H1 (cell line): Measurements from ENCODE around the gene OBSCN. TPM values are rescaled to one million over a fixed set of nuclear protein-coding genes. Genes with fewer than 3 reads are reported as not detected.
A peak's percentile ranks its signal among the peaks of the same experiment; 100 is the strongest.

ENCODE experiments used
- CTCF ChIA-PET: fragments of 300-600 bp; sonication (Branson Sonifier 250); formaldehyde crosslinking; loops from one replicate; lab custom pipeline; 2021; ENCODE audit not compliant: partially characterized antibody; lab: Charles Lee
- POLR2A ChIA-PET: fragments of 300-600 bp; sonication (Branson Sonifier 250); formaldehyde crosslinking; loops from one replicate; lab custom pipeline; 2021; ENCODE audit warnings: inconsistent platforms; ENCODE audit not compliant: partially characterized antibody; lab: Charles Lee
- DNase-seq, 2 experiments: peaks; one replicate each; pipeline versions ENCODE4 v3.0.0 to v3.0.0-alpha.2; 2010 to 2022; ENCODE audit warnings: low spot score in 2 of 2, low read depth in 1 of 2, mixed read lengths in 1 of 2
- FAIRE-seq: peaks from 2 replicates; lab custom pipeline; 2011; peaks lifted over from hg19 to GRCh38; lab: Jason Lieb, UNC
- H2AFZ ChIP-seq: 2 replicates; pipeline ENCODE4 v1.8.1; 2012; ENCODE audit warnings: low read length, inconsistent platforms
- H2AK5ac ChIP-seq: 2 replicates; pipeline ENCODE4 v1.6.1; 2013; ENCODE audit warnings: low read depth, low read length
- H2BK120ac ChIP-seq: replicated peaks from 2 replicates; pipeline ENCODE3; 2013; ENCODE audit warnings: low read depth, low read length, inconsistent platforms
- H2BK12ac ChIP-seq: 2 replicates; pipeline ENCODE4 v1.6.1; 2013; ENCODE audit warnings: low read depth, low read length
- H2BK15ac ChIP-seq: 2 replicates; pipeline ENCODE4 v1.6.1; 2013; ENCODE audit warnings: low read length
- H2BK20ac ChIP-seq: 2 replicates; pipeline ENCODE4 v1.6.1; 2013; ENCODE audit warnings: low read length
- H2BK5ac ChIP-seq: 2 replicates; pipeline ENCODE4 v1.6.1; 2013; ENCODE audit warnings: low read depth, low read length
- H3K14ac ChIP-seq: 2 replicates; pipeline ENCODE4 v1.6.1; 2013; ENCODE audit warnings: inconsistent platforms; ENCODE audit not compliant: insufficient read length
- H3K18ac ChIP-seq: 2 replicates; pipeline ENCODE4 v1.6.1; 2013; ENCODE audit warnings: low read length; ENCODE audit errors: extremely low read depth
- H3K23ac ChIP-seq: 2 replicates; pipeline ENCODE4 v1.6.1; 2013; ENCODE audit warnings: inconsistent platforms; ENCODE audit not compliant: insufficient read length
- H3K23me2 ChIP-seq: 2 replicates; pipeline ENCODE4 v1.6.1; 2013; ENCODE audit warnings: low read depth, low read length
- H3K27ac ChIP-seq: 2 replicates; pipeline ENCODE4 v1.6.1; 2011; ENCODE audit warnings: low read depth, low read length, inconsistent platforms
- H3K27me3 ChIP-seq, 4 experiments: replicated peaks in 1 of 4; 1 replicate in 1 of 4; 2 replicates in 3 of 4; pipeline versions ENCODE4 v1.6.1 to v1.8.1; 2011 to 2013; ENCODE audit warnings: low read length in 3 of 4, mild to moderate bottlenecking in 3 of 4, inconsistent platforms in 2 of 4, mixed read lengths in 2 of 4, moderate library complexity in 1 of 4; ENCODE audit not compliant: control insufficient read depth in 3 of 4, insufficient read depth in 3 of 4; ENCODE audit errors: extremely low read depth in 1 of 4
- H3K36me3 ChIP-seq, 4 experiments: 2 replicates each; pipeline versions ENCODE4 v1.6.1 to v1.8.1; 2011 to 2013; ENCODE audit warnings: mild to moderate bottlenecking in 4 of 4, low read length in 3 of 4, moderate library complexity in 2 of 4, control low read depth in 1 of 4, inconsistent platforms in 1 of 4; ENCODE audit not compliant: insufficient read depth in 4 of 4, control insufficient read depth in 2 of 4
- H3K4ac ChIP-seq: replicated peaks from 2 replicates; pipeline ENCODE3; 2013; ENCODE audit warnings: low read length, low read depth, mixed read lengths, inconsistent platforms; ENCODE audit not compliant: insufficient read length
- H3K4me1 ChIP-seq, 4 experiments: replicated peaks in 1 of 4; 1 replicate in 1 of 4; 2 replicates in 3 of 4; pipeline versions ENCODE4 v1.6.1 to v1.8.1; 2011 to 2013; ENCODE audit warnings: low read length in 3 of 4, inconsistent platforms in 2 of 4, mixed read lengths in 1 of 4; ENCODE audit not compliant: insufficient read depth in 4 of 4, control insufficient read depth in 3 of 4
- H3K4me2 ChIP-seq, 2 experiments: 2 replicates each; pipeline versions ENCODE4 v1.6.1 to v1.8.1; 2011 to 2013; ENCODE audit warnings: low read depth in 2 of 2, low read length in 2 of 2, control low read depth in 1 of 2, inconsistent platforms in 1 of 2, mild to moderate bottlenecking in 1 of 2; ENCODE audit not compliant: insufficient read depth in 1 of 2
- H3K4me3 ChIP-seq, 4 experiments: fragments of 200-600, 300-600 bp in 1 of 4; sonication (generic), shearing (Covaris generic), sonication (Bioruptor Twin) in 1 of 4; 2 replicates each; pipeline versions ENCODE4 v1.5.1 to v1.8.1; 2011 to 2016; ENCODE audit warnings: low read length in 4 of 4, low read depth in 3 of 4, control low read depth in 2 of 4, inconsistent platforms in 2 of 4, mild to moderate bottlenecking in 2 of 4, mixed read lengths in 1 of 4, moderate library complexity in 1 of 4; ENCODE audit not compliant: insufficient read depth in 2 of 4; ENCODE audit errors: extremely low read depth in 1 of 4
- H3K56ac ChIP-seq: replicated peaks from 2 replicates; pipeline ENCODE3; 2013; ENCODE audit warnings: low read depth, mild to moderate bottlenecking, mixed read lengths, low read length, inconsistent platforms; ENCODE audit not compliant: insufficient read length
- H3K79me1 ChIP-seq: 2 replicates; pipeline ENCODE4 v1.6.1; 2013; ENCODE audit warnings: low read depth, low read length, control low read depth
- H3K79me2 ChIP-seq, 2 experiments: 2 replicates each; pipeline versions ENCODE4 v1.6.1 to v1.8.1; 2012 to 2013; ENCODE audit warnings: low read length in 2 of 2, mild to moderate bottlenecking in 2 of 2, inconsistent platforms in 1 of 2; ENCODE audit not compliant: insufficient read depth in 2 of 2, control insufficient read depth in 1 of 2
- H3K9ac ChIP-seq, 4 experiments: replicated peaks in 1 of 4; 1 replicate in 1 of 4; 2 replicates in 3 of 4; pipeline versions ENCODE4 v1.6.1 to v1.8.1; 2011 to 2013; ENCODE audit warnings: low read depth in 3 of 4, low read length in 3 of 4, control low read depth in 2 of 4, mild to moderate bottlenecking in 2 of 4, moderate library complexity in 2 of 4, inconsistent platforms in 1 of 4; ENCODE audit errors: extremely low read depth in 1 of 4
- H3K9me3 ChIP-seq, 2 experiments: 2 replicates each; pipeline versions ENCODE4 v1.6.1 to v1.8.1; 2012 to 2013; ENCODE audit warnings: mild to moderate bottlenecking in 2 of 2, moderate library complexity in 2 of 2, control low read depth in 1 of 2, inconsistent platforms in 1 of 2, low read depth in 1 of 2, low read length in 1 of 2, mixed read lengths in 1 of 2; ENCODE audit not compliant: insufficient read depth in 2 of 2
- H4K20me1 ChIP-seq, 2 experiments: replicated peaks in 1 of 2; 2 replicates each; pipeline versions ENCODE3 to v1.8.1; 2011 to 2013; ENCODE audit warnings: inconsistent platforms in 2 of 2, low read length in 2 of 2, mild to moderate bottlenecking in 1 of 2; ENCODE audit not compliant: insufficient read depth in 2 of 2, control insufficient read depth in 1 of 2
- H4K5ac ChIP-seq: 2 replicates; pipeline ENCODE4 v1.6.1; 2013; ENCODE audit warnings: low read length, low read depth, mixed read lengths, inconsistent platforms; ENCODE audit not compliant: insufficient read length
- H4K8ac ChIP-seq: 2 replicates; pipeline ENCODE4 v1.8.0; 2013; ENCODE audit warnings: mild to moderate bottlenecking, moderate library complexity, low read length, inconsistent platforms; ENCODE audit not compliant: insufficient read depth; ENCODE audit errors: extremely low read depth
- H4K91ac ChIP-seq: replicated peaks from 2 replicates; pipeline ENCODE3; 2013; ENCODE audit warnings: low read length, mixed read lengths, inconsistent platforms; ENCODE audit not compliant: insufficient read length
- CBX8 ChIP-seq: fragments of 300-800, 300-1000 bp; sonication (generic); IDR thresholded peaks from 2 replicates; pipeline ENCODE4 v1.7.1; 2016; ENCODE audit warnings: low read depth, low read length, borderline replicate concordance
- CHD1 ChIP-seq: IDR thresholded peaks from 2 replicates; pipeline ENCODE4 v1.6.1; 2012; ENCODE audit warnings: low read depth, low read length, improper control_type of control experiment
- HDAC6 ChIP-seq: IDR thresholded peaks from one replicate; pipeline ENCODE4 v1.7.1; 2012; ENCODE audit warnings: low read depth, mild to moderate bottlenecking, inconsistent platforms, low read length, moderate library complexity
- SAP30 ChIP-seq: fragments of 300-600 bp; sonication (generic); IDR thresholded peaks from 2 replicates; pipeline ENCODE4 v1.7.1; 2012; ENCODE audit warnings: low read length, moderate library complexity, mild to moderate bottlenecking, inconsistent platforms; ENCODE audit not compliant: insufficient read depth, insufficient replicate concordance
- SRF ChIP-seq: IDR thresholded peaks from 2 replicates; pipeline ENCODE4 v1.6.1; 2011; ENCODE audit warnings: mild to moderate bottlenecking, low read depth, low read length, moderate library complexity
- TBP ChIP-seq: IDR thresholded peaks from 2 replicates; pipeline ENCODE4 v1.6.1; 2011; ENCODE audit warnings: low read depth, low read length, improper control_type of control experiment
- WGBS, 2 experiments: shearing (Covaris generic) in 1 of 2; methylation state at CpG; one replicate each; pipeline versions ENCODE4 v1.1.6 to v1.1.7; 2013 to 2015; ENCODE audit warnings: low lambda C conversion rate in 2 of 2, mixed read lengths in 2 of 2, inconsistent platforms in 1 of 2, low coverage in 1 of 2, missing lambda C conversion rate in 1 of 2; ENCODE audit not compliant: insufficient replicate concordance in 2 of 2, insufficient coverage in 1 of 2, insufficient read length in 1 of 2; ENCODE audit errors: extremely low coverage in 1 of 2, missing lambda C conversion rate in 1 of 2; 5-methylcytosine and 5-hydroxymethylcytosine counted together
- polyA plus RNA-seq, 7 experiments: library from polyadenylated mRNA; depleted of rRNA in 3 of 7; stranded (reverse) in 5 of 7; unstranded in 2 of 7; fragments of >200 nt in 5 of 7; fragments of 200-250 nt in 2 of 7; gene quantifications; 1 replicate in 5 of 7; 2 replicates in 1 of 7; 4 replicates in 1 of 7; pipeline versions ENCODE4 v1.2.1 to v1.2.3, GENCODE V29; 2011 to 2013; ENCODE audit warnings: missing spikeins in 2 of 7, mixed read lengths in 2 of 7
- total RNA-seq: library from RNA; stranded (reverse); fragmentation: NEBNext Ultra II Directional; extraction: Animal tissue kit (Norgen Biotek cat#: 25700); gene quantifications from 2 replicates; pipeline ENCODE4 v1.2.1, GENCODE V29; 2021

OBSCN gene
- total and polyA plus RNA-seq, 2 of the 8 experiments (the other 6 are each of a cell fraction or from before 2014, with no cell fraction given): 7.5 to 28.4 TPM

DNA sequence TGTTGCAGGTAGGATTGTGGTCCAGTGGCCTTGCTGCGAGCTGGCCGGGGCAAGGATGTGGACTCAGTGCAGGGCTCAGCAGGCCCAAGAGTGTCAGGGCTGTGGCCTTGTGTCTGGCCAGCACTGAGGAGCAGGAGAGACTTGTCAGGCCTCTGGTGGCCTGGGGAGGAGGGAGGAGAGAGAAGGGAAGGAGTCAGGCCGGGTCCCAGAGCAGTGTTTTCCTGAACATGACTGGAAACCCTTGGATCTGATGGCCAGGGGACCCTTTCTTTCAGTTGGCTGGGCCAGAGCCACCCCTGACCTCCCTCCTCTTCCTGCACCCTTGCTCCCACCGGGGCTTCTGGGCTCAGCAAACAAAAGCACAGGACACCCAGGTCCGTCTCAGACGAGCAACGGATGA, 37.2 kb upstream of the OBSCN start:
- Histone ChIP-seq H4K8ac (peak overlapping the region; percentile 57; the same call in 1 of the 2 replicates), H3K14ac (no peak overlapping the region), H4K20me1 (peaks cover 8 to 23% of the 10 kb centered on the region in 2 experiments), H3K9me3 (no peaks in the 10 kb centered on the region), H3K56ac (no peak overlapping the region), H3K23ac (no peak overlapping the region), H3K36me3 (no peaks in the 10 kb centered on the region; a peak in 1 of 8 replicates), H2BK15ac (no peak overlapping the region), H3K23me2 (peaks cover 5% of the 10 kb centered on the region; the same call in 1 of the 2 replicates), H3K27me3 (no peaks in the 10 kb centered on the region), H3K27ac (no peak overlapping the region), H2AFZ (no peak overlapping the region), H3K79me2 (peaks cover 0 to 28% of the 10 kb centered on the region in 2 experiments; a peak in 2 of 4 replicates), H2AK5ac (no peak overlapping the region), H3K4me1 (peaks cover 0 to 7% (median 6%) of the 10 kb centered on the region in 4 experiments; a peak in 5 of 7 replicates), H4K5ac (no peak overlapping the region), H2BK5ac (no peak overlapping the region), H3K79me1 (peaks cover 10% of the 10 kb centered on the region), H3K4me2 (no peak overlapping the region), H3K4ac (no peak overlapping the region), H3K4me3 (no peak overlapping the region), H3K18ac (no peak overlapping the region), H3K9ac (no peak overlapping the region), H2BK120ac (no peak overlapping the region), H2BK12ac (no peak overlapping the region), H2BK20ac (no peak overlapping the region), H4K91ac (no peak overlapping the region)
- DNase-seq (no peak), FAIRE-seq (no peak)
- ChIA-PET POLR2A (no interaction called here), CTCF (interaction anchor here (0.9 to 3.5 kb wide), 6 partner anchors 10 to 171 kb away, joined by 3 to 14 read pairs (median 4); no protein-coding TSS in a partner anchor)
- TF ChIP-seq SAP30 (no peak), CHD1 (no peak), TBP (no peak), CBX8 (no peak), SRF (no peak), HDAC6 (no peak)
- 82% methylated on average over 7 of the region's 7 CpGs; no CpG with 5 or more reads in 1 of the 2 experiments for WGBS, 2 experiments
